ENCODE results near the gene C16orf74. TPM values are rescaled to one million over a fixed set of nuclear protein-coding genes. Genes with fewer than 3 reads are reported as not detected.

The C16orf74 gene
- polyA plus RNA-seq, 1 donor (not counting 4 experiments of a cell fraction or from before 2014, with no cell fraction given): 35.3 TPM

DNA sequence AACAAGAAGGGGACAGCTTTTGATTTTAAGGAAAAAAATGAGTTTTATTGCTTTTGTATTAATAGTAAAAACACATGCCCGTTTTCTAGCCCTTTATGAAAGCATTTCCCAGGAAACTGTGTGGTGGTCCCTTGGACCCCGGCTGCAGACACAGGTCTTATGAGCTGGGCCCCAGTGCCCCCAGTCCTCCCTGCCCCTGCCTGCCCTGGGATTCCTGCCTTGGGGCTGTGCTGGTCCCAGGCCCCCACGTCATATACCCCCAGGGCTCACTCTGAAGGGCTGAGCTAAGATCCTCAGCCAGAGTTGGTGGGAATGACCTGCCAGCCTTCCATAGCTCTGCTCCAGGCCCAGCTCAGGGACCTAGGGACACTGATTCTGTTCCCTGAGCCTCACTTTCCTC, 92.9 kb downstream of the C16orf74 start:
- no peaks in the 10 kb centered on the region for H3K9me3 ChIP-seq (ENCODE audit: control insufficient read depth, low read depth, low read length)
- no peak overlapping the region for H3K4me3 ChIP-seq (ENCODE audit: control insufficient read depth in 2 of 3, extremely low read depth in 1 of 3, insufficient read depth in 2 of 3, low read depth in 1 of 3, low read length in 3 of 3)
- FAIRE-seq (no peak), DNase-seq (ENCODE audit: low read depth, low spot score) (no peak)
- dilution Hi-C loops (cut with MboI; ENCODE audit: extremely low pct_ligation_motif_present, low sequenced_read_pairs): no loop called here
- H3K27ac ChIP-seq (ENCODE audit: control insufficient read depth, insufficient read depth, low read length): no peak overlapping the region
- H3K9me1 ChIP-seq (ENCODE audit: control insufficient read depth, extremely low read depth, insufficient read depth, low read length): no peaks in the 10 kb centered on the region
- peaks cover 2 to 31% of the 10 kb centered on the region in 2 experiments for H3K36me3 ChIP-seq (ENCODE audit: control insufficient read depth in 2 of 2, extremely low read depth in 1 of 2, insufficient read depth in 2 of 2, low read length in 2 of 2)
- H3K79me2 ChIP-seq (ENCODE audit: control insufficient read depth, insufficient read depth, low read length): no peaks in the 10 kb centered on the region
- peaks cover 3% of the 10 kb centered on the region for H4K20me1 ChIP-seq (ENCODE audit: control insufficient read depth, extremely low read depth, insufficient read depth, low read length)
- H3K27me3 ChIP-seq (ENCODE audit: control insufficient read depth, extremely low read depth, insufficient read depth, low read length): no peaks in the 10 kb centered on the region
- TF ChIP-seq, protein P1, sequence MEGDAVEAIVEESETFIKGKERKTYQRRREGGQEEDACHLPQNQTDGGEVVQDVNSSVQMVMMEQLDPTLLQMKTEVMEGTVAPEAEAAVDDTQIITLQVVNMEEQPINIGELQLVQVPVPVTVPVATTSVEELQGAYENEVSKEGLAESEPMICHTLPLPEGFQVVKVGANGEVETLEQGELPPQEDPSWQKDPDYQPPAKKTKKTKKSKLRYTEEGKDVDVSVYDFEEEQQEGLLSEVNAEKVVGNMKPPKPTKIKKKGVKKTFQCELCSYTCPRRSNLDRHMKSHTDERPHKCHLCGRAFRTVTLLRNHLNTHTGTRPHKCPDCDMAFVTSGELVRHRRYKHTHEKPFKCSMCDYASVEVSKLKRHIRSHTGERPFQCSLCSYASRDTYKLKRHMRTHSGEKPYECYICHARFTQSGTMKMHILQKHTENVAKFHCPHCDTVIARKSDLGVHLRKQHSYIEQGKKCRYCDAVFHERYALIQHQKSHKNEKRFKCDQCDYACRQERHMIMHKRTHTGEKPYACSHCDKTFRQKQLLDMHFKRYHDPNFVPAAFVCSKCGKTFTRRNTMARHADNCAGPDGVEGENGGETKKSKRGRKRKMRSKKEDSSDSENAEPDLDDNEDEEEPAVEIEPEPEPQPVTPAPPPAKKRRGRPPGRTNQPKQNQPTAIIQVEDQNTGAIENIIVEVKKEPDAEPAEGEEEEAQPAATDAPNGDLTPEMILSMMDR (optimal IDR thresholded peaks at IDR 0.05 in 1 of 3, IDR thresholded peaks at IDR 0.05 in 1 of 3, conservative IDR thresholded peaks at IDR 0.05 in 1 of 3; ENCODE audit: extremely low read depth in 1 of 3, insufficient read depth in 2 of 3, low read length in 3 of 3): no peak
- TF ChIP-seq EZH2 (IDR thresholded peaks at IDR 0.05; ENCODE audit: low read length): no peak
- no peaks in the 10 kb centered on the region for H3K4me1 ChIP-seq (ENCODE audit: control insufficient read depth, extremely low read depth, insufficient read depth, low read length)
- H2AFZ ChIP-seq (ENCODE audit: control insufficient read depth, low read length): no peak overlapping the region
- H3K4me2 ChIP-seq (ENCODE audit: control insufficient read depth, extremely low read depth, insufficient read depth, low read depth, low read length): no peak overlapping the region
- no peak overlapping the region for H3K9ac ChIP-seq (ENCODE audit: control insufficient read depth, extremely low read depth, insufficient read depth, low read length)

Small RNAs within 50 kb of the gene (small RNA-seq; reads per million reads assigned to genes)
- gene RN7SL381P (ENCODE audit: insufficient read length in 3 of 3, low read depth in 3 of 3, low replicate concordance in 1 of 3): 0 reads per million in 3 experiments
- 0 reads per million in 3 experiments for gene RNU1-103P (ENCODE audit: insufficient read length in 3 of 3, low read depth in 3 of 3, low replicate concordance in 1 of 3)

Other genes with a start within 250 kb of the C16orf74 start
- gene GSE1, start 137.8 kb downstream of the C16orf74 start, polyA plus RNA-seq: 4.3 to 6.2 TPM (median 5.0 TPM) in 3 replicates
- gene GINS2, start 62.1 kb downstream of the C16orf74 start, polyA plus RNA-seq: 2.0 to 11.2 TPM (median 10.4 TPM) in 3 replicates
- 37.5 to 50.3 TPM (median 38.5 TPM) in 3 replicates for gene EMC8, start 48.4 kb upstream of the C16orf74 start, polyA plus RNA-seq
- 712 to 809 TPM (median 781 TPM) in 3 replicates for gene COX4I1, start 48.6 kb upstream of the C16orf74 start, polyA plus RNA-seq
- 0.35 TPM in 1 of 3 replicates, not detected in the others for gene IRF8, start 148.1 kb upstream of the C16orf74 start, polyA plus RNA-seq

Data from keratinocyte (primary cell).